Mucosa of descending colon (tissue), 3 donors: Measurements from ENCODE around the gene MYO5B. TPM values are rescaled to one million over a fixed set of nuclear protein-coding genes. Genes with fewer than 3 reads are reported as not detected.

Experiments
- ATAC-seq: fragments of 200-7000 bp; cut with Tn5 transposase; one replicate; pipeline ENCODE4 v1.9.1; 2020; ENCODE audit warnings: mild to moderate bottlenecking, moderate library complexity
- DNase-seq, 3 donors: peaks; one replicate each; pipeline ENCODE4 v3.0.0-alpha.2; 2020
- H3K36me3 ChIP-seq: fragments of 200-600 bp; one replicate; pipeline ENCODE4 v1.8.0; 2021; ENCODE audit warnings: low read depth, mild to moderate bottlenecking
- H3K4me1 ChIP-seq: fragments of 200-600 bp; one replicate; pipeline ENCODE4 v1.8.0; 2021; ENCODE audit warnings: low read depth, mild to moderate bottlenecking
- H3K4me3 ChIP-seq: fragments of 200-600 bp; one replicate; pipeline ENCODE4 v1.8.0; 2021; ENCODE audit warnings: mild to moderate bottlenecking
- H3K9me3 ChIP-seq: fragments of 200-600 bp; one replicate; pipeline ENCODE4 v1.8.0; 2021; ENCODE audit warnings: mild to moderate bottlenecking
- intact Hi-C, 2 donors: fragments of 100-400 bp; cut with DNase I in 1 of 2; cut with micrococcal nuclease in 1 of 2; formaldehyde crosslinking; loops; one replicate each; pipeline versions ENCODE4 v1.11.0 to v1.11.1; 2022; cut with DNase I, micrococcal nuclease
- total RNA-seq, 3 donors: library from RNA; stranded (reverse); fragmentation: NEBNext Ultra II Directional in 2 of 3; extraction: Animal tissue kit (Norgen Biotek cat#: 25700) in 2 of 3; gene quantifications; one replicate each; pipeline versions ENCODE4 v1.2.1 to v1.2.4, GENCODE V29; 2021 to 2023
- TF ChIP-seq, protein P1 (sequence below): fragments of 200-600 bp; IDR thresholded peaks from one replicate; pipeline ENCODE4 v1.8.0; 2022; ENCODE audit warnings: antibody characterized with exemption, mild to moderate bottlenecking
- donor health status: DM: no; HTN: no; CAD: no; lungs with moderate emphysema.
- donor health status: DM: no; HTN: no; CAD: no.
- donor health status: DM: no; HTN: yes; CAD: no.

Gene MYO5B
- total RNA-seq, 3 donors from 2014 or later, result 52.7 to 179 (median 120) TPM

GRCh38 chr18:49961271-49961670, 233.7 kb downstream of the MYO5B start:
- intact Hi-C loops, result no loop called here
- TF ChIP-seq, protein P1, sequence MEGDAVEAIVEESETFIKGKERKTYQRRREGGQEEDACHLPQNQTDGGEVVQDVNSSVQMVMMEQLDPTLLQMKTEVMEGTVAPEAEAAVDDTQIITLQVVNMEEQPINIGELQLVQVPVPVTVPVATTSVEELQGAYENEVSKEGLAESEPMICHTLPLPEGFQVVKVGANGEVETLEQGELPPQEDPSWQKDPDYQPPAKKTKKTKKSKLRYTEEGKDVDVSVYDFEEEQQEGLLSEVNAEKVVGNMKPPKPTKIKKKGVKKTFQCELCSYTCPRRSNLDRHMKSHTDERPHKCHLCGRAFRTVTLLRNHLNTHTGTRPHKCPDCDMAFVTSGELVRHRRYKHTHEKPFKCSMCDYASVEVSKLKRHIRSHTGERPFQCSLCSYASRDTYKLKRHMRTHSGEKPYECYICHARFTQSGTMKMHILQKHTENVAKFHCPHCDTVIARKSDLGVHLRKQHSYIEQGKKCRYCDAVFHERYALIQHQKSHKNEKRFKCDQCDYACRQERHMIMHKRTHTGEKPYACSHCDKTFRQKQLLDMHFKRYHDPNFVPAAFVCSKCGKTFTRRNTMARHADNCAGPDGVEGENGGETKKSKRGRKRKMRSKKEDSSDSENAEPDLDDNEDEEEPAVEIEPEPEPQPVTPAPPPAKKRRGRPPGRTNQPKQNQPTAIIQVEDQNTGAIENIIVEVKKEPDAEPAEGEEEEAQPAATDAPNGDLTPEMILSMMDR, result no peak
- DNase-seq (no peak), ATAC-seq (no peak)
- H3K4me1 ChIP-seq, result peaks cover 5% of the 10 kb centered on the region
- no peaks in the 10 kb centered on the region for H3K9me3 ChIP-seq
- no peaks in the 10 kb centered on the region for H3K36me3 ChIP-seq
- H3K4me3 ChIP-seq, result no peak overlapping the region

DNA sequence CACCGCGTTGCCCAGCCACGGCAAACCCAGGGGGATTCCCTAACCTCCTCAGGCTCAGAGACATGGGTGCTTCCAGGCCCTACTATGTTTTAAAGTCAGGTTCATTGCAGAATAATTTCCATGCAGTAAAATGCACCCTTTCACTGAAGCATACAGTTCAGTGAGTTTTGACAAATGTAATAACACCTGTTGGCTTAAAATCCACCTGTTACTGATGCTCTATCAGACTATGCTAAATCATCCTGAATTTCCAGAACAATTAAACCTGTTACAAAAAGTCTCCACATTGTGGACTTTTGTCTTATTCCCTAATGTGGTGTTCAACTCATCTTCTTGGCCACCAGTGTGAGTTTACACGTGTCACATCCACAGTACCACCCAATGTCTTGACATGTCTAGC, 234.6 kb downstream of the MYO5B start:
- H3K9me3 ChIP-seq, result no peaks in the 10 kb centered on the region
- DNase-seq, result no peak
- H3K4me1 ChIP-seq, result peaks cover 10% of the 10 kb centered on the region
- no peaks in the 10 kb centered on the region for H3K36me3 ChIP-seq
- H3K4me3 ChIP-seq, result no peak overlapping the region
- TF ChIP-seq, protein P1, result no peak
- intact Hi-C loops, result no loop called here
- no peak for ATAC-seq

DNA sequence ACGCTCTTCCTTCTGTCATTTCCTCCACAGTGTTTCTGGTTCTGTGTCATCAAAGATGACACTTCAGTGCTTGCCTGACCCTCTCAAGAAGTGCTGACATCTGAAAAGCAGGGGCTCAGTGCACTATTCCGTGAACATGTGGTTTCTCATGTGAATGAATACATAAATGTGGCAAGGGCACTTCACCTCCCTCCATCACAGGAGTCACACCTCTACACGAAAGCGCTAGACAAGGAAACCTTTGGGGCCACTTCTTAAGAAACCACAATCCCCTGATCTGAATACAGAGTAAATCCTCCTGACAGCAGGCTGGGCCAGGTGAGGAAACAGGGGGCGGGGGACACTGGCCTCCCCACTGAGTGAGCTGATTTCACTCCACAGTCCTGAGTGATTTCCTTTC, 235.8 kb downstream of the MYO5B start:
- peaks cover 13% of the 10 kb centered on the region for H3K4me1 ChIP-seq
- no peaks in the 10 kb centered on the region for H3K36me3 ChIP-seq
- intact Hi-C loops, result no loop called here
- H3K9me3 ChIP-seq, result no peaks in the 10 kb centered on the region
- no peak overlapping the region for H3K4me3 ChIP-seq
- no peak for ATAC-seq
- DNase-seq, result no peak
- TF ChIP-seq, protein P1, result no peak

DNA sequence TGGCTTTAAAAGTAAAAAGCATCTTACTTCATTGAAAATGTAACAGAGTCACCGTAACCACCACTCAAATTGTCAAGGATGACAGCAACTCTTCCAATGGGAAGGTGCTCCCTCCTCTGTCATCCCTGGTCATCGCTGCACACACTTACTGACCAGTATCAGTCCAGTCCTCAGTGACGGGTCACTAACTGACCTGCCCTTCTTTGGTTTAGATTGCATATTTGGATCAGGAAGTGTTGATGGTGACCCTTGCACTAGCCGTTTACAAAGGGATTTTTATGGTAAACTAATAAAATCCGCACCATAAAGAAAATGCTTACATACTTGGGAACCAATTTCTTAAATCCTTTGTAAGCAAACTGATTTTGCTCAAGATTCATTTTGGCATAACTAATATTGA, 239.7 kb downstream of the MYO5B start:
- peaks cover 14% of the 10 kb centered on the region for H3K4me1 ChIP-seq
- no peaks in the 10 kb centered on the region for H3K36me3 ChIP-seq
- no peaks in the 10 kb centered on the region for H3K9me3 ChIP-seq
- TF ChIP-seq, protein P1, result no peak
- intact Hi-C loops, result no loop called here
- no peak for DNase-seq
- peak; percentile 59 for ATAC-seq
- H3K4me3 ChIP-seq, result no peak overlapping the region

DNA sequence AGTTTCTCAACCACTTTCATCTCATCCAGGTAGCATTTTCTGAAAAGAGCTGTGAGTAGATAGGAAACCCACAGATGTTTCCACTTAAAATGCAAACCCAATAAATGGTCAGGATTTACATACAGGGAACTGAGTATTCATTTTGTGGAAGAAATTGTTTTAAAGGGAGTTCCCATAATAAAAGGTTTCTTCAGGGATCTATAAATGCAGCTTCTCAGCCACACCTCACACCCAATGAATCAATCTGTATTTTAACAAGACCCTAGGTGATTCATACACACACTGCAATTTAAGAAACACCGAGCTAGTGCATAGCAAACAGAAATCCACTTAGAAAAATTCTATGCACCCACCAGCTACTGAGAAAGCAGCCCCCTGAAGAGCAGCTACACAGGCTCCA, 241.6 kb downstream of the MYO5B start:
- Histone ChIP-seq H3K9me3 (no peaks in the 10 kb centered on the region), H3K36me3 (peaks cover 4% of the 10 kb centered on the region), H3K4me3 (no peak overlapping the region), H3K4me1 (peaks cover 14% of the 10 kb centered on the region)
- intact Hi-C loops, result no loop called here
- DNase-seq, result no peak
- TF ChIP-seq, protein P1, result no peak
- ATAC-seq, result peak; percentile 82

- intact Hi-C loops, result no loop called here
- Histone ChIP-seq H3K36me3 (peaks cover 4% of the 10 kb centered on the region), H3K9me3 (no peaks in the 10 kb centered on the region), H3K4me3 (no peak overlapping the region), H3K4me1 (peaks cover 4% of the 10 kb centered on the region)
- DNase-seq (no peak), ATAC-seq (no peak)
- TF ChIP-seq, protein P1, result no peak
Observed at GRCh38 chr18:49949951-49950395, 245.0 kb downstream of the MYO5B start.
